HL-60 (cell line): ENCODE data around the gene GRAMD1A.

Experiments used
- DNase-seq, 2 experiments: peaks; one replicate each; pipeline ENCODE4 v3.0.0-alpha.2; 2010 to 2020; ENCODE audit warnings: low read depth in 1 of 2, low spot score in 1 of 2
- H3K27ac ChIP-seq: fragments of 250-450 bp; sonication (Bioruptor Pico); replicated peaks from 2 replicates; pipeline ENCODE4 v1.5.1; 2020; ENCODE audit warnings: mild to moderate bottlenecking, moderate library complexity
- H3K27me3 ChIP-seq: fragments of 250-450 bp; sonication (Bioruptor Pico); 2 replicates; pipeline ENCODE4 v1.5.1; 2021; ENCODE audit warnings: mild to moderate bottlenecking, moderate library complexity; ENCODE audit not compliant: insufficient read depth, poor library complexity, severe bottlenecking
- H3K4me3 ChIP-seq: replicated peaks from 2 replicates; pipeline ENCODE4 v1.5.1; 2011; ENCODE audit warnings: mild to moderate bottlenecking, control low read depth, low read length; ENCODE audit not compliant: insufficient read depth
- GABPA ChIP-seq: IDR thresholded peaks from 2 replicates; pipeline ENCODE4 v1.6.1; 2012; ENCODE audit warnings: low read depth
- POLR2AphosphoS5 ChIP-seq: IDR thresholded peaks from 2 replicates; pipeline ENCODE4 v1.6.1; 2012; ENCODE audit warnings: low read depth
- SPI1 ChIP-seq: IDR thresholded peaks from 2 replicates; pipeline ENCODE4 v1.6.1; 2012; ENCODE audit warnings: low read depth, mild to moderate bottlenecking, borderline replicate concordance
- TF ChIP-seq, protein P1 (sequence below): IDR thresholded peaks from 2 replicates; pipeline ENCODE4 v1.6.1; 2012; ENCODE audit warnings: low read depth; ENCODE audit not compliant: insufficient replicate concordance
- TF ChIP-seq, protein P2 (sequence below): IDR thresholded peaks from one replicate; pipeline ENCODE4 v1.5.1; 2011; ENCODE audit warnings: low read length, control low read depth, inconsistent platforms; ENCODE audit not compliant: insufficient read depth

Gene GRAMD1A

DNA sequence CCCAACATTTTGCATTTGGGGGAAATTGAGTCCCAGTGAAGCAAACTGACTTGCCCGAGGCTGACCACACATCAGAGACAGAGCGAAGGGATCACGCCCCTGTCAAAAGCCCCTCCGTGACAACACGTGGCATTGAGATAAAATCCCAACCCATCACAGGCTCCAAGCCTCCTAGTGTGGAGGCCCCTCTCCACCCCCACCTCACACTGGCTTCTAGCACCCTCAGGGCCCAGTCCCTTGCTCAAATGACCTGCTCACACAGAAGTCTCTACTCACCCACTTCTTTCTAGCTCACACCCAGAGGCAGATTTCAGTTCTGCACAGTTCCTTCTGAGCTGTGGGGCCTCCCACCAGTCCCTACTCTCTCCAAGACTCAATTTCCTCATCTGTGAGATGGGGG is 51.7 kb downstream of the GRAMD1A start:
- no peak for DNase-seq
- Histone ChIP-seq H3K4me3 (no peak overlapping the region), H3K27ac (no peak overlapping the region), H3K27me3 (no peaks in the 10 kb centered on the region)
- TF ChIP-seq, protein P1, sequence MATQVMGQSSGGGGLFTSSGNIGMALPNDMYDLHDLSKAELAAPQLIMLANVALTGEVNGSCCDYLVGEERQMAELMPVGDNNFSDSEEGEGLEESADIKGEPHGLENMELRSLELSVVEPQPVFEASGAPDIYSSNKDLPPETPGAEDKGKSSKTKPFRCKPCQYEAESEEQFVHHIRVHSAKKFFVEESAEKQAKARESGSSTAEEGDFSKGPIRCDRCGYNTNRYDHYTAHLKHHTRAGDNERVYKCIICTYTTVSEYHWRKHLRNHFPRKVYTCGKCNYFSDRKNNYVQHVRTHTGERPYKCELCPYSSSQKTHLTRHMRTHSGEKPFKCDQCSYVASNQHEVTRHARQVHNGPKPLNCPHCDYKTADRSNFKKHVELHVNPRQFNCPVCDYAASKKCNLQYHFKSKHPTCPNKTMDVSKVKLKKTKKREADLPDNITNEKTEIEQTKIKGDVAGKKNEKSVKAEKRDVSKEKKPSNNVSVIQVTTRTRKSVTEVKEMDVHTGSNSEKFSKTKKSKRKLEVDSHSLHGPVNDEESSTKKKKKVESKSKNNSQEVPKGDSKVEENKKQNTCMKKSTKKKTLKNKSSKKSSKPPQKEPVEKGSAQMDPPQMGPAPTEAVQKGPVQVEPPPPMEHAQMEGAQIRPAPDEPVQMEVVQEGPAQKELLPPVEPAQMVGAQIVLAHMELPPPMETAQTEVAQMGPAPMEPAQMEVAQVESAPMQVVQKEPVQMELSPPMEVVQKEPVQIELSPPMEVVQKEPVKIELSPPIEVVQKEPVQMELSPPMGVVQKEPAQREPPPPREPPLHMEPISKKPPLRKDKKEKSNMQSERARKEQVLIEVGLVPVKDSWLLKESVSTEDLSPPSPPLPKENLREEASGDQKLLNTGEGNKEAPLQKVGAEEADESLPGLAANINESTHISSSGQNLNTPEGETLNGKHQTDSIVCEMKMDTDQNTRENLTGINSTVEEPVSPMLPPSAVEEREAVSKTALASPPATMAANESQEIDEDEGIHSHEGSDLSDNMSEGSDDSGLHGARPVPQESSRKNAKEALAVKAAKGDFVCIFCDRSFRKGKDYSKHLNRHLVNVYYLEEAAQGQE, result no peak
- TF ChIP-seq POLR2AphosphoS5 (no peak), SPI1 (no peak), GABPA (no peak)
- TF ChIP-seq, protein P2, sequence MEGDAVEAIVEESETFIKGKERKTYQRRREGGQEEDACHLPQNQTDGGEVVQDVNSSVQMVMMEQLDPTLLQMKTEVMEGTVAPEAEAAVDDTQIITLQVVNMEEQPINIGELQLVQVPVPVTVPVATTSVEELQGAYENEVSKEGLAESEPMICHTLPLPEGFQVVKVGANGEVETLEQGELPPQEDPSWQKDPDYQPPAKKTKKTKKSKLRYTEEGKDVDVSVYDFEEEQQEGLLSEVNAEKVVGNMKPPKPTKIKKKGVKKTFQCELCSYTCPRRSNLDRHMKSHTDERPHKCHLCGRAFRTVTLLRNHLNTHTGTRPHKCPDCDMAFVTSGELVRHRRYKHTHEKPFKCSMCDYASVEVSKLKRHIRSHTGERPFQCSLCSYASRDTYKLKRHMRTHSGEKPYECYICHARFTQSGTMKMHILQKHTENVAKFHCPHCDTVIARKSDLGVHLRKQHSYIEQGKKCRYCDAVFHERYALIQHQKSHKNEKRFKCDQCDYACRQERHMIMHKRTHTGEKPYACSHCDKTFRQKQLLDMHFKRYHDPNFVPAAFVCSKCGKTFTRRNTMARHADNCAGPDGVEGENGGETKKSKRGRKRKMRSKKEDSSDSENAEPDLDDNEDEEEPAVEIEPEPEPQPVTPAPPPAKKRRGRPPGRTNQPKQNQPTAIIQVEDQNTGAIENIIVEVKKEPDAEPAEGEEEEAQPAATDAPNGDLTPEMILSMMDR, result no peak

DNA sequence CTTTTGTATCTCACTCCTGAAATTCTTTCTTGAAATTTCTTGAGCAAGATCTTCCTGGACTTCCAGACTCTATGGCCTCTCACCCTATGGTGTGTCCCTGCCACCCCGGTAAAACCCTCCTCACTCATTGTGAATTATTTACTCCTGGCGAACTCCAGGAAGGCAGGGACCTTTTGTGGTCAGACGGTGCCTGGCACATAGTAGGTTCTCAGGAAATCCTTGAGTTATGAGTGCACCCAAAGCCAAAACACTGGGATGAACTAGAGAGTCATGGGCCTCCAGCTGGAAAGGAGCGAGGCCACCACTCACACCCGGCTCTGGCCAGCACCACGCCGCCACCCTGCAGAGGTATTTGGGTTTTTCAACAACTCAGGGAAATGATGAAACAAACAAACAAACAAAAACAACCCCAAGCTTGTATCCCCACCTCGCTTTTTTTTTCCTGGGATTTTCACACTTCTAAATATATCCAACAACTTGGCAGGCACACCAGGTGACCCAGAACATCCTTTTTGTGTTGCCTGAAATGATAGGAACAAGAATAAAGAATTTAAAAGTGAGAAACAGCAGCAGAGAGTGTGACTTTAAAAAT is 52.6 kb downstream of the GRAMD1A start:
- TF ChIP-seq, protein P2, result no peak
- no peak for TF ChIP-seq POLR2AphosphoS5
- TF ChIP-seq, protein P1, result no peak
- no peak for DNase-seq
- no peak overlapping the region for H3K27ac ChIP-seq
- no peak overlapping the region for H3K4me3 ChIP-seq
- H3K27me3 ChIP-seq, result no peaks in the 10 kb centered on the region

DNA sequence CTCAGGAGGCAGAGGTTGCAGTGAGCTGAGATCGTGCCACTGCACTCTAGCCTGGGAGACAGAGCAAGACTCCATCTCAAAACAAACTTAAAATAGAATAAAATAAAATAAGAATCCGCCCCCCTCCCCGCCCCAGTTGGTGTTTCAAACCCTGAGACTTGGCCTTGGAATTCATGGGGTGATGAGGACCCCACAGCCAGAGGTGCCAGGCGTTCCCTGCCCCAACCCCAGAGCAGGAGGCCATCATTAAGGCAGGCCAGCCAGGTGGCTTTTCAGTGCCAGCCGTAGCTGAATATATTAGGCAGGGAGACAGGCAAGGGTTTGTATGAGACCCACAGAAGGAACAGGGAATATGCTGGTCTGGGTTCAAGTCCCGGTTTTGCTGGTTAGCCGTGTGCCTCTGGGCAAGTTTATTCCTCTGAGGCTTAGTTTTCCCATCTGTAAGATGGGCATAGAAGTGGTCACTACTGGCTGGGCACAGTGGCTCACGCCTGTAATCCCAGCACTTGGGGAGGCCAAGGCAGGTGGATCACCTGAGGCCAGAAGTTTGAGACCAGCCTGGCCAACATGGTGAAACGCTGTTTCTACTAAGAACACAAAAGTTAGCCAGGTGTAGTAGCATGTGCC is 53.7 kb downstream of the GRAMD1A start:
- TF ChIP-seq, protein P2, result no peak
- no peak for TF ChIP-seq POLR2AphosphoS5
- no peak for TF ChIP-seq SPI1
- TF ChIP-seq, protein P1, result no peak
- TF ChIP-seq GABPA, result no peak
- DNase-seq, result no peak
- Histone ChIP-seq H3K4me3 (no peak overlapping the region), H3K27me3 (no peaks in the 10 kb centered on the region), H3K27ac (no peak overlapping the region)
